ENCODE results near the gene BBLN. TPM values are rescaled to one million over a fixed set of nuclear protein-coding genes. Genes with fewer than 3 reads are reported as not detected.

The BBLN gene
- total and polyA plus RNA-seq, 2 of the 4 experiments (the other 2 are of a cell fraction) = 25.1 to 103 TPM

DNA sequence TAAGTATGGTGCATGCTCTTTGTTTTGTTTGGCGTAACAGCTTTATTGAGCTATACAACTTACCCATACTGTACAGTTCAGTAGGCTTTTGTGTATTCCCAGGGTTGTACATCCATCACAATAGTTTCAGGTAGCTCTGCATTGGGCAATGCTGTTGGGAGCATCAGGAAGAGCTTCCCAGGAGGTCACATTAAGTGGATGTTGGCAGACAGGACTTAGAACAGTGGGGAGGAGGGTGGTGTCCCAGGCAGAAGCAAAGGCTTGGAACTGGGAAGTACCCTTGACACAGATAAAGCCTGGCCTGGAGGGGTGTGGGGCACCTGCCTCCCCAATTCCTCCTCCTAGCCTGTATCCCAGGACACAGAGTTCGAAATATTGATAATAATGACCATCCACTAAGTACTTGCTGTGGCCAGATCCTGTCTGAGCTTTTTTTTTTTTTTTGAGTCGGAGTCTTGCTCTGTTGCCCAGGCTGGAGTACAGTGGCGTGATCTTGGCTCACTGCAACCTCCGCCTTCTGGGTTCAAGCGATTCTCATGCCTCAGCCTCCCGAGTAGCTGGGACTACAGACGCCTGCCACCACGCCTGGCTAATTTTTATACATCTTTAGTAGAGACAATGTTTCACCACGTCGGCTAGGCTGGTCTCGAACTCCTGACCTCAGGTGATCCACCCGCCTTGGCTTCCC is 1.3 kb downstream of the BBLN start:
- Histone ChIP-seq H3K18ac (ENCODE audit: low read depth, low read length) (no peak overlapping the region), H4K91ac (ENCODE audit: insufficient read depth, low read depth, low read length) (no peak overlapping the region), H4K5ac (ENCODE audit: low read depth, low read length) (no peak overlapping the region), H3K56ac (ENCODE audit: extremely low read depth, insufficient read depth, low read length) (no peak overlapping the region), H2BK5ac (ENCODE audit: low read depth, low read length, poor library complexity, severe bottlenecking) (no peak overlapping the region), H3K23ac (ENCODE audit: low read depth, low read length) (no peak overlapping the region), H2BK120ac (ENCODE audit: low read depth, low read length) (no peak overlapping the region), H3K9ac (ENCODE audit: low read depth, low read length) (no peak overlapping the region), H2BK20ac (ENCODE audit: low read depth, low read length) (no peak overlapping the region), H2AFZ (replicated peaks; ENCODE audit: low read length, poor library complexity) (no peak overlapping the region), H3K27ac (ENCODE audit: insufficient read depth, low read length) (no peak overlapping the region), H3K4me1 (ENCODE audit: control insufficient read depth, insufficient read depth, low read length) (peaks cover 1% of the 10 kb centered on the region; the same call in 1 of the 2 replicates), H4K8ac (ENCODE audit: low read depth in 2 of 2, low read length in 2 of 2) (no peak overlapping the region), H4K20me1 (ENCODE audit: insufficient read depth, low read length) (peaks cover 11% of the 10 kb centered on the region), H2AK9ac (replicated peaks; ENCODE audit: low read depth, low read length, poor library complexity) (no peak overlapping the region), H3K36me3 (ENCODE audit: control insufficient read depth, insufficient read depth, low read length) (peaks cover 33% of the 10 kb centered on the region), H2AK5ac (ENCODE audit: low read depth, low read length) (no peak overlapping the region), H3K9me3 (ENCODE audit: control insufficient read depth, insufficient read depth, low read length) (no peaks in the 10 kb centered on the region), H3K4me2 (ENCODE audit: low read depth, low read length) (peak overlapping the region; percentile 95), H3K79me1 (ENCODE audit: low read depth in 1 of 2, low read length in 2 of 2) (peaks cover 10 to 38% of the 10 kb centered on the region in 2 experiments), H3K4me3 (ENCODE audit: insufficient read depth, low read depth, low read length) (no peak overlapping the region), H2BK15ac (ENCODE audit: low read depth, low read length) (no peak overlapping the region), H3K14ac (replicated peaks; ENCODE audit: low read depth, low read length) (no peak overlapping the region), H3K27me3 (ENCODE audit: control insufficient read depth, insufficient read depth, low read length) (no peaks in the 10 kb centered on the region), H3K4ac (ENCODE audit: low read depth, low read length) (no peak overlapping the region), H3K9me1 (ENCODE audit: insufficient read depth, low read length) (peaks cover 5% of the 10 kb centered on the region)
- 97% methylated on average over 6 of the region's 13 CpGs; no CpG with 5 or more reads in 1 of the 2 experiments for WGBS, 2 experiments (ENCODE audit: extremely low coverage in 2 of 2, insufficient read length in 1 of 2)
- DNase-seq (no peak), ATAC-seq (ENCODE audit: low read depth) (no peak)
- dilution Hi-C loops (cut with HindIII; ENCODE audit: low sequenced_read_pairs, unreplicated experiment) (no loop called here), in situ Hi-C loops (cut with MboI; ENCODE audit: low sequenced_read_pairs) (no loop called here), intact Hi-C loops (cut with micrococcal nuclease) (no loop called here)
- ChIA-PET CTCF (interaction anchor here (1.1 kb wide), 1 partner anchor 22 kb away, joined by 3 read pairs; no protein-coding TSS in a partner anchor), POLR2A (ENCODE audit: unreplicated experiment) (no interaction called here)
- no TSS peak for BruUV-seq (replicated peaks)
- TF ChIP-seq MAZ (IDR thresholded peaks at IDR 0.05; ENCODE audit: borderline replicate concordance, low read depth, low read length) = no peak
- no peak for TF ChIP-seq CEBPB (IDR thresholded peaks at IDR 0.05; ENCODE audit: low read depth, low read length)
